Measurements from ENCODE around the gene MRPL11.

DNA sequence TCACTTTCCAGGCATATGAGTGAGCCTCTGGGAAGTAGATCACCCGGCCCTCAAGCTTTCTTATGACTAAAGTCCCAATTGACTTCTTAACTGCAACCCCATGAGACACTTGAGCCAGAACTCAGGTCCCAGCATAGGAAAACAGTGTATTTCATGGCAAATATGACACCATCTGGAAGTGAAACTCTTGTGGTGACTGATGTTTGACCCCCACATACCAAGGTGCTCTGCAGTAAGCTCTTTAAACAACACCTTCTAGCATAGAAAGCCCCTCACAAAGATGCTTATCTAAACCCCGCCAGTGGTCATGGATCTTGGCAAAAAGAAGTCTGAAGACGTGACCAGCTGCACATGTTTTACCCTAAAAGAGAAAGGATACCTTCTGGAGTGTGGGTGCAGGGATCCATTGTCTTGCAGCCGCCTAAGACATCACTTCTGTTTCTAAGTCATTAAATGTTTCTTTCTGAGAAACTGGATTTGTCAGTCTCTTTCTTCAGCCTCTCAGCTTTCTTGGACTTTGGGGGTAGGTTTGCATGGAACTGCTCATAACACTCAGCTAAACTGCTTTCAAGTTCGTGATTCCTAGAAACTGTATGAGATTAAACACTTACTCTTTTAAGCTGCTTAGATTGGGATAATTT lies 20.6 kb upstream of the MRPL11 start:
- TF ChIP-seq, protein P1, sequence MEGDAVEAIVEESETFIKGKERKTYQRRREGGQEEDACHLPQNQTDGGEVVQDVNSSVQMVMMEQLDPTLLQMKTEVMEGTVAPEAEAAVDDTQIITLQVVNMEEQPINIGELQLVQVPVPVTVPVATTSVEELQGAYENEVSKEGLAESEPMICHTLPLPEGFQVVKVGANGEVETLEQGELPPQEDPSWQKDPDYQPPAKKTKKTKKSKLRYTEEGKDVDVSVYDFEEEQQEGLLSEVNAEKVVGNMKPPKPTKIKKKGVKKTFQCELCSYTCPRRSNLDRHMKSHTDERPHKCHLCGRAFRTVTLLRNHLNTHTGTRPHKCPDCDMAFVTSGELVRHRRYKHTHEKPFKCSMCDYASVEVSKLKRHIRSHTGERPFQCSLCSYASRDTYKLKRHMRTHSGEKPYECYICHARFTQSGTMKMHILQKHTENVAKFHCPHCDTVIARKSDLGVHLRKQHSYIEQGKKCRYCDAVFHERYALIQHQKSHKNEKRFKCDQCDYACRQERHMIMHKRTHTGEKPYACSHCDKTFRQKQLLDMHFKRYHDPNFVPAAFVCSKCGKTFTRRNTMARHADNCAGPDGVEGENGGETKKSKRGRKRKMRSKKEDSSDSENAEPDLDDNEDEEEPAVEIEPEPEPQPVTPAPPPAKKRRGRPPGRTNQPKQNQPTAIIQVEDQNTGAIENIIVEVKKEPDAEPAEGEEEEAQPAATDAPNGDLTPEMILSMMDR (IDR thresholded peaks at IDR 0.05): no peak
- TF ChIP-seq POLR2A (IDR thresholded peaks at IDR 0.05): no peak
